HFF-Myc (cell line): ENCODE results near the gene DDX4.
"Not testable (repeated sequence)": the region's sequence is repeated elsewhere in the genome, so short reads cannot be mapped to it uniquely, and the experiment has no call there.

Experiments used
- DNase-seq: peaks from one replicate; pipeline ENCODE4 v3.0.0-alpha.2; 2011; ENCODE audit warnings: low read depth; ENCODE audit errors: extremely low read depth
- H3K4me3 ChIP-seq: replicated peaks from 2 replicates; pipeline ENCODE4 v1.5.1; 2011; ENCODE audit warnings: low read depth, mild to moderate bottlenecking, control low read depth, low read length
- TF ChIP-seq, protein P1 (sequence below): IDR thresholded peaks from 2 replicates; pipeline ENCODE4 v1.5.1; 2012; ENCODE audit warnings: mild to moderate bottlenecking, low read depth, low read length, control low read depth; ENCODE audit errors: missing control alignments

Gene DDX4

DNA sequence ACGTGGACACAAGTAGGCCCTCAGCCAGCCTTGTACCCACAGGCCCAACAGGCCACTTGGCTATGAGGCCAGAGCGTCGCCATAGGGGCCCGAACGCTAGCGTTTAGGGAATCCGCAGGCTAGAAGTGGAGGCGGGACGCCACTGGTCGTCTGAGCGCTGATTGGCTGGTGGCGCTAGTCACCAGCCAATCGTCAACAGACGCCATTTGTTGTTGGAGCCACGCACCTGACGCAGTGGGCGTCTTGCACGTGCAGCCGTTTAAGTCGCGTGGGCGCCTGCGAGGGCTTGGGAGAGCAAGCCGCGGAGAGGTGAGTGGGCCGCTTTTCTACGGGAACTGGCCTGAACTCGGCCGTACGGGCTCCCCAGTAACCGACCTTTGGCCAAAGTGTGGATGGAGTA is at the start of gene DDX4:
Gene DDX4, plus strand, starts transcription at position 269 of the 400 bp plus-strand sequence. CDS start 903 bp downstream, outside the sequence.
- TF ChIP-seq, protein P1, sequence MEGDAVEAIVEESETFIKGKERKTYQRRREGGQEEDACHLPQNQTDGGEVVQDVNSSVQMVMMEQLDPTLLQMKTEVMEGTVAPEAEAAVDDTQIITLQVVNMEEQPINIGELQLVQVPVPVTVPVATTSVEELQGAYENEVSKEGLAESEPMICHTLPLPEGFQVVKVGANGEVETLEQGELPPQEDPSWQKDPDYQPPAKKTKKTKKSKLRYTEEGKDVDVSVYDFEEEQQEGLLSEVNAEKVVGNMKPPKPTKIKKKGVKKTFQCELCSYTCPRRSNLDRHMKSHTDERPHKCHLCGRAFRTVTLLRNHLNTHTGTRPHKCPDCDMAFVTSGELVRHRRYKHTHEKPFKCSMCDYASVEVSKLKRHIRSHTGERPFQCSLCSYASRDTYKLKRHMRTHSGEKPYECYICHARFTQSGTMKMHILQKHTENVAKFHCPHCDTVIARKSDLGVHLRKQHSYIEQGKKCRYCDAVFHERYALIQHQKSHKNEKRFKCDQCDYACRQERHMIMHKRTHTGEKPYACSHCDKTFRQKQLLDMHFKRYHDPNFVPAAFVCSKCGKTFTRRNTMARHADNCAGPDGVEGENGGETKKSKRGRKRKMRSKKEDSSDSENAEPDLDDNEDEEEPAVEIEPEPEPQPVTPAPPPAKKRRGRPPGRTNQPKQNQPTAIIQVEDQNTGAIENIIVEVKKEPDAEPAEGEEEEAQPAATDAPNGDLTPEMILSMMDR, result no peak
- H3K4me3 ChIP-seq, result no peak within 1 kb of the TSS
- DNase-seq, result no peak

DNA sequence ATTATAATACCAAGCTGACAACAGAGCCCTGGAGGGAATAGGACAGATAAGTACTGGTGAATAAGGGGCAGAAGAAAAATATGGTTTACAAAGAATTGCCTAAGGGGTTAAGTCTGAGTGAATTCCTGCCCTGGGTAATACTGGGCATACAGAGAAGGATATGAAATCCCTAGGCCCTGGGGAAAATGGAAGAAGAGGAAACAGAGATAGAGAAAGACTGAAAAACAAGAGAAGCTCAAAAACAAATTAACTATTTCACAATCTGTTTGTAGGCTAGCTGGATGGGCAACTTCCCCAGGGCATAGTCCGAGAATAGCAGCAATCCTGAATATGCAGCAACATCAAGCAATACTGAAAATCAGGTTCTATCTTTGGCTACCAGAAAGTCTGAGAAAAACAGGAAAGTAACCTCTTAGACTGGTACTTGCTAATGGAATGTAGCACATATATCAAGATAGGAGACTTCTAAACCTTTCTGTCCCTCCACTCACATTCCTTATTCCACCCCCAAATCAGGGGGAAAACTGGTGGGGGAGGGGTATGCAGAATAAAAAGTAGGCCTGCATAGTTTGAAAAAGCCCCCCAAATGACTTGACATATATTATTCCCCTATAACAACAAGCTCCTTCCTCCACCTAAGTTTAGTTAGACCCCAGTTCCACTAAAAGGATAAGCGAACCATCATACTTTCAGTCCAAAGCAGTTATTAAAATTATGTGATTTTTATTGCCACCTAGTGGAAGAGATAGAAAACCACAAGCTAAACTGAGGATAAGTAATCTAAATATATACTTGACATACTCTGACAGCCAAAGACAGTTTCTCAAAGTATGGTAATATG is 46.4 kb upstream of the DDX4 start:
- TF ChIP-seq, protein P1, result peak; percentile 30
- no peak for DNase-seq
- no peak overlapping the region for H3K4me3 ChIP-seq

DNA sequence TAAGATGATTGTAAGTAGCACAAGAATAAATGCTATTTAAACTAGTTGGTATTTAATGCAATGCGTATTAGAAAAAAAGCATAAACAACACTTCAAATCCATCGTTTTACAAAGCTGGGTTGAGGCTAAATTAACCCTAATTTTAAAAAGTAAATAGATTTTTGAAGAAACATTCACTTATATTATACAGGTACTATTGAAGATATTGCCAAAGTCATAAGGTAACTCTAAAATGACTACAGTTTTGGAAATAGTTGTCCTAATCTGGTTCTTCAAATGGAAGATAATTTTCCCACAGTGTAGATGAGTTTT is 45.8 kb upstream of the DDX4 start:
- no peak overlapping the region for H3K4me3 ChIP-seq
- TF ChIP-seq, protein P1, result no peak
- no peak for DNase-seq

DNA sequence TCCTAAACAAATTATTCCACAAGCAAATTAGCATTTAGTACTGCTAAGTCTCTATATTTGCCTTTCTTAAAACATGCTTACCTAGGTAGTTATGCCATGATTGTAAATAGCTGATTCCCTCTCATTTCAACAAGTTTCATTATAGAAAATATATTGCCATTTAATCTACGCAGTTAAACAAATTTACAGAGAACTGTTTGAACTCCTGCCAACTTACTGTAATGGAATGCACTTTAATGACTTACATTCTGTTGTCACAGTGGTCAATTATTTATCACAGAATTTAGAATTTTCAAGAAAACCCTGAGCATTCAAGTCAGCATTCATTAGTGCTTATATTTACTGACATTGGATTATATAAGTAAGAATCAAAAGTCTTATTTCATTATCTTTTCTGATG is 45.4 kb upstream of the DDX4 start:
- TF ChIP-seq, protein P1, result no peak
- no peak overlapping the region for H3K4me3 ChIP-seq
- no peak for DNase-seq

DNA sequence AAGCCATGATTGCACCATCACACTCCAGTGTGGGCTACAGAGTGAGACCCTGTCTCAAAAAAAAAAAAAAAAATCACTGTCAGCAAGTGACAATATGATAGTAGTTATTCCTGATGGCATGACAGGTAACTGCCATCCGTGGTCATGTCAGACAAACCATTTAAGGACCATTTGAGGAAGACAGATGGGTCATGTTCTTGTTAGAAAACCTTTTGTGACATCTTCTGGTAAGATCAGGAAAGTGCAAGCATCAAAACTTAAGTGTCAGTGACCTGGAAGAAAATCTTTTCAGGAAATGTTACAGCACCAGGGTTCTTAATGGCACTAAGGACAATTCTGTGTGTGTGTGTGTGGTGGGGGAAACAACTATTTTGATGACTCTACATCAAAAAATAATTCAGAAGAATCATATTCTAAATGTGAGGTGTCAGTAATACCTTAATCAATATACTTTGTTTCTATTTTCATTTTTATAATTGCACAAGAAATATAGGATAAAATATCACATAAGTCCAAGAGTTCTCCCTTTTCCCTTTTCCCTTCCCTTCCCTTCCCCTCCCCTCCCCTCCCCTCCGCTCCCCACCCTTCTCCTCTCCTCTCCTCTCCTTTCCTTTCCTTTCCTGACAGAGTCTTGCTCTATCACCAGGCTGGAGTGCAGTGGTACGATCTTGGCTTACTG is 43.6 kb upstream of the DDX4 start:
- no peak overlapping the region for H3K4me3 ChIP-seq
- no peak for DNase-seq
- TF ChIP-seq, protein P1, result peak; percentile 41

DNA sequence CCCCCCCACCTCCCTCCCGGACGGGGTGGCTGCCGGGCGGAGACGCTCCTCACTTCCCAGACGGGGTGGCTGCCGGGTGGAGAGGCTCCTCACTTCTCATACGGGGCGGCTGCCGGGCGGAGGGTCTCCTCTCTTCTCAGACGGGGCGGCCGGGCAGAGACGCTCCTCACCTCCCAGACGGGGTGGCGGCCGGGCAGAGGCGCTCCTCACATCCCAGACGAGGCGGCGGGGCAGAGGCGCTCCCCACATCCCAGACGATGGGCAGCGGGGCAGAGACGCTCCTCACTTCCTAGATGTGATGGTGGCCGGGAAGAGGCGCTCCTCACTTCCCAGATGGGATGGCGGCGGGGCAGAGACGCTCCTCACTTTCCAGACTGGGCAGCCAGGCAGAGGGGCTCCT is 41.2 kb upstream of the DDX4 start:
- H3K4me3 ChIP-seq, DNase-seq: not testable (repeated sequence)

DNA sequence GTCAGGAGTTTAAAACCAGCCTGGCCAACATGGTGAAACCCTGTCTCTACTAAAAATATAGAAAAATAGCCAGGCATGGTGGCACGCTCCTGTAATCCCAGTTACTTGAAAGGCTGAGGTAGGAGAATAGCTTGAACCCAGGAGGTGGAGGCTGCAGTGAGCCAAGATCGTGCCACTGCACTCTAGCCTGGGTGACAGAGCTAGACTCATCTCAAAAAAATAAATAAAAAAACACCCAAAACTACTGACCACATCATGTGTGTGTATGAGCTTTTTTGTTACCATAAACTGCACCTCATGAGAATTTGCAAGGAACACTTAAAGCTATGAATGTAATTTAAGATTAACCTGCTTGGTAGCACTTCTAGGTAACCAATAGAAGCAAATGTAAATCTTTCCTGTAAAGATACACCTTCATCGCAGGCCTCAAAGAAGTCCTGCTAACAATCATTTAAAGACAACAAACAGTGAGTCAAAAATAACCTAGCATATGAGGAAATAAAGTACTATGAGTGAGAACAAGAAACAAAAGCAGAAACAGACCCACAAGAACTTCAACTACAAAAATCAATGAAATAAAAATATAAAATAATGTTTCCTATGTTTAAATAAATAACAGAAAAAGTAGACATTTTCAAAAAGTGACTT is 38.7 kb upstream of the DDX4 start:
- TF ChIP-seq, protein P1, result no peak

More for the DNA sequence above, 38.7 kb upstream of the DDX4 start:
- no peak for DNase-seq
- no peak overlapping the region for H3K4me3 ChIP-seq
